Measurements from ENCODE around the gene OLFM1.

DNA sequence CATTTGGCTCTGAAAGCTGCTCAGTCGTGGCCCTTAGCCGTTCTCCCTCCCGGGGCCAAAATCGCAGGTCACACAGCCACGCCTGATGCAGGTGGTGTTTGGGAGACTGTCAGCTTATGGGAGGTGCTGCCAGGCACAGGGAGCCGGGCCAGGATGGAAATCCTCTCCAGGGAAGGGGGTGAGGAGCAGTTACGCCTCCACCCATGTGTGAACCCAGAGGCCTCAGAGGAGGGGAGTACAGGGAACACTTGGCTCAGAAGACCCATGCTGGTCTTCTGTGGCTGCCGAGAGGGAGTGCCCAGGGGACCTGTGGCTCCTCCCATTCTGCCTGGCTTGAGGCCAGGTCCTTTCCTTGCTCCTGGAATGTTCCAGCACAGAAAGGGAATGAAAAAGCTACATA, 3.6 kb upstream of the OLFM1 start:
- TF ChIP-seq, protein P1, sequence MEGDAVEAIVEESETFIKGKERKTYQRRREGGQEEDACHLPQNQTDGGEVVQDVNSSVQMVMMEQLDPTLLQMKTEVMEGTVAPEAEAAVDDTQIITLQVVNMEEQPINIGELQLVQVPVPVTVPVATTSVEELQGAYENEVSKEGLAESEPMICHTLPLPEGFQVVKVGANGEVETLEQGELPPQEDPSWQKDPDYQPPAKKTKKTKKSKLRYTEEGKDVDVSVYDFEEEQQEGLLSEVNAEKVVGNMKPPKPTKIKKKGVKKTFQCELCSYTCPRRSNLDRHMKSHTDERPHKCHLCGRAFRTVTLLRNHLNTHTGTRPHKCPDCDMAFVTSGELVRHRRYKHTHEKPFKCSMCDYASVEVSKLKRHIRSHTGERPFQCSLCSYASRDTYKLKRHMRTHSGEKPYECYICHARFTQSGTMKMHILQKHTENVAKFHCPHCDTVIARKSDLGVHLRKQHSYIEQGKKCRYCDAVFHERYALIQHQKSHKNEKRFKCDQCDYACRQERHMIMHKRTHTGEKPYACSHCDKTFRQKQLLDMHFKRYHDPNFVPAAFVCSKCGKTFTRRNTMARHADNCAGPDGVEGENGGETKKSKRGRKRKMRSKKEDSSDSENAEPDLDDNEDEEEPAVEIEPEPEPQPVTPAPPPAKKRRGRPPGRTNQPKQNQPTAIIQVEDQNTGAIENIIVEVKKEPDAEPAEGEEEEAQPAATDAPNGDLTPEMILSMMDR (IDR thresholded peaks at IDR 0.05): no peak
- TF ChIP-seq POLR2A (IDR thresholded peaks at IDR 0.05): no peak

Data from right lobe of liver (tissue), 4 donors.